Neural progenitor cell (in vitro differentiated cells): Measurements from ENCODE around the gene PEPD.

Experiments used
- CTCF ChIP-seq: fragments of 200-600 bp; sonication (generic); IDR thresholded peaks from 2 replicates; pipeline ENCODE4 v1.5.1; 2017; ENCODE audit warnings: antibody characterized with exemption, mild to moderate bottlenecking
- EZH2 ChIP-seq: fragments of 200-600 bp; sonication (generic); IDR thresholded peaks from 2 replicates; pipeline ENCODE4 v1.6.1; 2017; ENCODE audit warnings: antibody characterized with exemption, mild to moderate bottlenecking, moderate library complexity

- TF ChIP-seq EZH2 (no peak), CTCF (no peak)
Measured at GRCh38 chr19:33502521-33502920, 19.1 kb downstream of the PEPD start.
